Mesenchymal stem cell (in vitro differentiated cells and primary cell): ENCODE data around the gene CEP170B.

Source experiments
- DNase-seq: peaks from one replicate; pipeline ENCODE4 v3.0.0-alpha.2; 2013
- H2AFZ ChIP-seq: one replicate; pipeline ENCODE4 v1.6.1; 2013; ENCODE audit warnings: low read depth, mild to moderate bottlenecking, control low read depth, inconsistent platforms, low read length, moderate library complexity
- H2AK5ac ChIP-seq: 2 replicates; pipeline ENCODE4 v1.6.1; 2013; ENCODE audit warnings: low read length, moderate library complexity, mild to moderate bottlenecking, inconsistent platforms; ENCODE audit not compliant: severe bottlenecking
- H2BK120ac ChIP-seq: one replicate; pipeline ENCODE4 v1.6.1; 2013; ENCODE audit warnings: low read depth, mild to moderate bottlenecking, inconsistent platforms, low read length, moderate library complexity
- H2BK12ac ChIP-seq, 2 experiments: one replicate each; pipeline ENCODE4 v1.6.1; 2013; ENCODE audit warnings: inconsistent platforms in 2 of 2, low read length in 2 of 2, mild to moderate bottlenecking in 2 of 2, moderate library complexity in 2 of 2, control low read depth in 1 of 2
- H2BK15ac ChIP-seq: one replicate; pipeline ENCODE4 v1.6.1; 2013; ENCODE audit warnings: mild to moderate bottlenecking, low read depth, inconsistent platforms; ENCODE audit not compliant: poor library complexity, severe bottlenecking
- H2BK5ac ChIP-seq: 2 replicates; pipeline ENCODE4 v1.6.1; 2013; ENCODE audit warnings: low read depth, mild to moderate bottlenecking, low read length, control low read depth, inconsistent platforms; ENCODE audit not compliant: poor library complexity, severe bottlenecking
- H3K14ac ChIP-seq, 2 experiments: one replicate each; pipeline ENCODE4 v1.6.1; 2013; ENCODE audit warnings: inconsistent platforms in 2 of 2, low read length in 2 of 2, control low read depth in 1 of 2, mild to moderate bottlenecking in 1 of 2, moderate library complexity in 1 of 2
- H3K18ac ChIP-seq, 2 experiments: one replicate each; pipeline ENCODE4 v1.6.1; 2013; ENCODE audit warnings: inconsistent platforms in 2 of 2, low read length in 2 of 2, control low read depth in 1 of 2, low read depth in 1 of 2, mild to moderate bottlenecking in 1 of 2
- H3K23ac ChIP-seq, 2 experiments: one replicate each; pipeline ENCODE4 v1.6.1; 2013; ENCODE audit warnings: inconsistent platforms in 2 of 2, low read length in 2 of 2, mild to moderate bottlenecking in 2 of 2, moderate library complexity in 2 of 2, control low read depth in 1 of 2
- H3K27ac ChIP-seq: 2 replicates; pipeline ENCODE4 v1.5.1; 2013; ENCODE audit warnings: mild to moderate bottlenecking, moderate library complexity, low read length, control low read depth, inconsistent platforms; ENCODE audit not compliant: poor library complexity, severe bottlenecking
- H3K27me3 ChIP-seq, 2 experiments: 2 replicates each; pipeline versions ENCODE4 v1.6.1 to v1.7.0; 2013; ENCODE audit warnings: low read length in 2 of 2, mild to moderate bottlenecking in 2 of 2, moderate library complexity in 2 of 2, control low read depth in 1 of 2, inconsistent platforms in 1 of 2; ENCODE audit not compliant: control insufficient read depth in 1 of 2, insufficient read depth in 1 of 2
- H3K36me3 ChIP-seq, 2 experiments: 2 replicates each; pipeline versions ENCODE4 v1.6.1 to v1.7.0; 2013; ENCODE audit warnings: low read length in 2 of 2, control low read depth in 1 of 2, inconsistent platforms in 1 of 2, low read depth in 1 of 2, mild to moderate bottlenecking in 1 of 2; ENCODE audit not compliant: insufficient read depth in 2 of 2, control insufficient read depth in 1 of 2
- H3K4ac ChIP-seq, 2 experiments: one replicate each; pipeline ENCODE4 v1.6.1; 2013; ENCODE audit warnings: inconsistent platforms in 2 of 2, low read length in 2 of 2, mild to moderate bottlenecking in 2 of 2, moderate library complexity in 2 of 2, control low read depth in 1 of 2, low read depth in 1 of 2
- H3K4me1 ChIP-seq: 2 replicates; pipeline ENCODE4 v1.6.1; 2013; ENCODE audit warnings: low read depth, low read length, control low read depth; ENCODE audit not compliant: control insufficient read depth, insufficient read depth
- H3K4me2 ChIP-seq: 2 replicates; pipeline ENCODE4 v1.6.1; 2013; ENCODE audit warnings: low read length, mild to moderate bottlenecking, inconsistent platforms; ENCODE audit not compliant: poor library complexity, severe bottlenecking
- H3K4me3 ChIP-seq, 2 experiments: 2 replicates each; pipeline versions ENCODE4 v1.5.1 to v1.7.0; 2013; ENCODE audit warnings: low read length in 2 of 2, mild to moderate bottlenecking in 2 of 2, control low read depth in 1 of 2, low read depth in 1 of 2; ENCODE audit not compliant: insufficient read depth in 1 of 2
- H3K79me1 ChIP-seq: replicated peaks from 2 replicates; pipeline ENCODE4 v1.6.1; 2013; ENCODE audit warnings: mild to moderate bottlenecking, control low read depth, low read length, inconsistent platforms; ENCODE audit not compliant: poor library complexity, severe bottlenecking
- H3K9ac ChIP-seq: 2 replicates; pipeline ENCODE4 v1.7.0; 2013; ENCODE audit warnings: mild to moderate bottlenecking, low read length, moderate library complexity
- H3K9me3 ChIP-seq: 2 replicates; pipeline ENCODE4 v1.7.0; 2013; ENCODE audit warnings: mild to moderate bottlenecking, low read length; ENCODE audit not compliant: control insufficient read depth
- H4K8ac ChIP-seq: one replicate; pipeline ENCODE4 v1.6.1; 2013; ENCODE audit warnings: inconsistent platforms, mild to moderate bottlenecking, low read length, moderate library complexity
- H4K91ac ChIP-seq: one replicate; pipeline ENCODE4 v1.6.1; 2013; ENCODE audit warnings: mild to moderate bottlenecking, low read length, inconsistent platforms
- WGBS: methylation state at CpG from one replicate; pipeline ENCODE4 v1.1.7; 2013; ENCODE audit warnings: mixed read lengths; 5-methylcytosine and 5-hydroxymethylcytosine counted together

Gene CEP170B

DNA sequence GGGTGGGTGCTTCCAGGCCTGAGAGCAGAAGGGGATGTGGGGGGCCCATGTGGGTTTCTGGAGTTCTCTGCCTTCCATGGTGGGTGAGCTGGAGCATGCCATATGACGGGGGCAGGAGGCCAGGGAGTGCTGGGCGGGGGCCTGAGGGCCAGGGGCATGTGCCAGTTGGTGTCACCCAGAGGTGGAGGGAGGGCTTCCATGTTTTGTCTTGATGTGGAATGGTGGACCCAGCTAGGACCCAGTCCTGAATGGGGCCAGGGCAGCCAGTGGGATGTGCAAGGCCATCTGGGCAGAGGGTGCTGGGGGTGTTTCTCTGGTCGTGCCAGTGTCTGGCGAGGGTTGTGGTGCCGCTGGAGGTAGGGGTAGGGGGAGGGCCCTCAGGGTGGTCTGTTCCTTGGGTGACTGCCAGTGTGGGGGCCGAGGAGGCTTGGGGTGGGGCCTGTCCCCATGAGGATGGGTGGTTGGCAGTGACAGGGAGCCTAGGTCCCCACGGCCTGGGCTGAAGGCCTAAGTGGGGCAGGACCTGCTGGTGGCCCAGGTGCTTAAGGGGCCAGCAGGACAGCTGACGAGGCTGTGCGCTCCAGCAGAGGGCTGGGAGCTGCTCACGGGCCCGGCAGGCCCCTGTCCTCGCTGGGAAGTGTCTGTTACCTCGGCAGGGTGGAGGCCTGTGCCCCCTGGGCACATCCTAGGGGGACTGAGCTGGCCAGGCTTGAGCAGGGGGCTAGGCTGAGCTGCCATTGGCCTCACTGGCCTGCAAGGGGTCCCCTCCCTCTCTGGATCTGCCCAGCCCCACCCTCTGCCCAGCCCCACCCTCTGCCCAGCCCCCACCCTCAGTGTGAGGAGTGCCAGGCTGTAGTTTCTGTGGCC, 26.8 kb downstream of the CEP170B start:
- DNase-seq: no peak
- Histone ChIP-seq H3K18ac (no peak overlapping the region), H2BK15ac (no peak overlapping the region), H3K4me2 (no peak overlapping the region), H3K9me3 (no peaks in the 10 kb centered on the region), H2AK5ac (no peak overlapping the region), H2BK5ac (no peak overlapping the region), H2BK12ac (no peak overlapping the region), H3K27me3 (no peaks in the 10 kb centered on the region), H2AFZ (no peak overlapping the region), H4K91ac (peak overlapping the region; percentile 19), H3K23ac (no peak overlapping the region), H3K14ac (no peak overlapping the region), H2BK120ac (no peak overlapping the region), H3K4me3 (no peak overlapping the region), H4K8ac (peak overlapping the region; percentile 19), H3K9ac (no peak overlapping the region), H3K27ac (no peak overlapping the region), H3K36me3 (peaks cover 32 to 74% of the 10 kb centered on the region in 2 experiments), H3K4ac (no peak overlapping the region), H3K79me1 (peaks cover 7% of the 10 kb centered on the region), H3K4me1 (peaks cover 13% of the 10 kb centered on the region)
- 78% methylated on average over 13 of the region's 13 CpGs for WGBS

DNA sequence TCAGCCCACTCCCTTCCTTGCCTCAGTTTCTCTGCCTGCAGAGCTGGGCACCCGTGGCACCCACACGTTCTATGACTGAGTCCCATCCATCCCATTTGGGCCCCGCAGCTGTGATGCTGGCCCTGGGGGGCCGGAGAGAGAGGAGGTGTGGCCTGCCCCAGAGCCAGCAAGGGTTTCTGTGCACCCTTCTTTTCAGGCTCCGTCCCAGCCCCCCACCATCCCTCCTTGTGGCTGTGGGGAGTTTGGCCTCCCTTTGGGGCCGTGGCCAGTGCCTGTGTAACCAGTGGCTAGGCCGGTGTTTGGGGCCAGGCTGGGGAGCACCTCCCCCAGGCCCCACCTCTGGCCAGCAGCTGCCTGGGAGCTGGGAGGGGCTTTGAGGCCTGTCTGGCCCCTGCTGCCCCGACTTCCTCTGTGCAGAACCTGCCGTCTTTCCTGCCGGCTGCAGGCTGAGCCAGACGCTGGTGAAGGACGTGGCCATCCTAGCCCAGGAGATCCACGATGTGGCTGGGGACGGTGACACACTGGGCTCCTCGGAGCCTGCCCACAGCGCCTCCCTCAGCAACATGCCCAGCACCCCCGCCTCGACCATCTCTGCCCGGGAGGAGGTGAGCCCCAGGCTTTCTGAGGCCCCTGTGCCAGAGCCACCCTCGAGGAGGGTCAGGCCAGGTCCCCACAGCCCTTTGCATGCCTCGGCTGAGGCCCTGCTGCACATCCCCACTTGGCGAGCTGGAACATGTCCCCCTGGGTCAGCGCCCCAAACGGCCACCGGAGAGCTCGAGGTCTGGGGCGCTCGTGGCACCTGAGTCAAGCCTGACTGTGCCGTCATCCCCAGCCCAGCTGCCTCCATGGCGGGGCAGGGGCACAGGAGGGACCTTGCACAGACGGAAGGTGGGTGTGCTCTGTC, 27.7 kb downstream of the CEP170B start:
- WGBS: 78% methylated on average over 31 of the region's 31 CpGs
- peak overlapping the region in 1 of 2 experiments; percentile 47 for H3K14ac ChIP-seq
- no peak for DNase-seq

DNA sequence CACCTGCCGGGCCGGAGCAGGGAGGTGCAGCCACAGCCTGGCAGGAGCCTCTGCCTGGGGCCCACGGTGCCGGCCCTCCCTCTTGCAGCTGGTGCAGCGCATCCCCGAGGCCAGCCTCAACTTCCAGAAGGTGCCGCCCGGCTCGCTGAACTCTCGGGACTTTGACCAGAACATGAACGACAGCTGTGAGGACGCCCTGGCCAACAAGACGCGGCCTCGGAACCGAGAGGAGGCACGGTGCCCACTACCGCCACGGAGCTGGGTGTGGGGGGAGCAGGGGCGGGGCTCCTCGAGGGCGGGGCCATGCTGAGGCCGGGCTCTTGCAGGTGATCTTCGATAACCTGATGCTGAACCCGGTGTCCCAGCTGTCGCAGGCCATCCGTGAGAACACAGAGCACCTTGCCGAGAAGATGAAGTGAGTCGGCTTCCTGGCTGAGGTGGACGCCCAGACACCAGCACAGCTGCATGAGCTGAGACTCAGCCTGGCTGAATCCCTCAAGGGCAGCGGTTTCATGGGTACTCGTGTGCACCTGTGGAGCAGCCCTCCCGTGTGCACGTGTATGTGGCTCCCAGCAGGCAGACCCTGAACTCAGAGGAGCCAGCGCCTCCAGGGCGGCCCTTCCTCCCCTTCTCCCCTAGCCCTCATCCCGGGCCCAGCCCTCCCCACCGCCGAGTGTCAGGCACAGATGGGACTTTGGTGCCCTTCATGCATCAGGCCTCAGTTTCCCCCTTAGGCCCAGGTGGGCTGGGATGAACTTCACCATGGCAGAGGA, 28.6 kb downstream of the CEP170B start:
- Histone ChIP-seq H3K4me1 (peaks cover 11% of the 10 kb centered on the region), H3K9ac (no peak overlapping the region), H2BK5ac (no peak overlapping the region), H4K8ac (no peak overlapping the region), H2AFZ (no peak overlapping the region), H3K14ac (no peak overlapping the region), H3K4me2 (no peak overlapping the region), H2AK5ac (no peak overlapping the region), H3K23ac (no peak overlapping the region), H4K91ac (no peak overlapping the region), H3K9me3 (no peaks in the 10 kb centered on the region), H3K4me3 (no peak overlapping the region), H3K27me3 (no peaks in the 10 kb centered on the region), H2BK120ac (no peak overlapping the region), H3K4ac (no peak overlapping the region), H3K79me1 (peaks cover under 1% of the 10 kb centered on the region), H3K27ac (no peak overlapping the region), H3K18ac (no peak overlapping the region), H3K36me3 (peaks cover 17 to 68% of the 10 kb centered on the region in 2 experiments), H2BK12ac (no peak overlapping the region), H2BK15ac (no peak overlapping the region)
- DNase-seq: no peak
- 89% methylated on average over 38 of the region's 39 CpGs for WGBS

More for the DNA sequence above, 27.7 kb downstream of the CEP170B start:
- no peak overlapping the region for H3K23ac ChIP-seq
- no peak overlapping the region for H3K18ac ChIP-seq
- peaks cover 3% of the 10 kb centered on the region for H3K79me1 ChIP-seq
- no peak overlapping the region for H2BK15ac ChIP-seq
- no peak overlapping the region for H4K8ac ChIP-seq
- no peak overlapping the region for H2AFZ ChIP-seq
- H3K36me3 ChIP-seq: peaks cover 24 to 71% of the 10 kb centered on the region in 2 experiments
- H3K4me2 ChIP-seq: no peak overlapping the region
- H3K4me1 ChIP-seq: peaks cover 13% of the 10 kb centered on the region
- no peak overlapping the region for H3K4ac ChIP-seq
- H3K9me3 ChIP-seq: no peaks in the 10 kb centered on the region
- no peak overlapping the region for H3K27ac ChIP-seq
- H2BK5ac ChIP-seq: no peak overlapping the region
- H3K4me3 ChIP-seq: no peak overlapping the region
- no peak overlapping the region for H2AK5ac ChIP-seq
- H4K91ac ChIP-seq: no peak overlapping the region
- no peak overlapping the region for H3K9ac ChIP-seq
- no peak overlapping the region for H2BK12ac ChIP-seq
- H2BK120ac ChIP-seq: no peak overlapping the region
- H3K27me3 ChIP-seq: no peaks in the 10 kb centered on the region
